HG02938 (cell line): ENCODE data around the gene GALNT11.
"Not testable (repeated sequence)": the region's sequence is repeated elsewhere in the genome, so short reads cannot be mapped to it uniquely, and the experiment has no call there.

Source experiments
- ATAC-seq: cut with Tn5 transposase; IDR thresholded peaks from one replicate; pipeline ENCODE4 v1.9.1; 2021; ENCODE audit warnings: mild to moderate bottlenecking, moderate library complexity; ENCODE audit not compliant: unreplicated experiment

The GALNT11 gene

GRCh38 chr7:152074673-152075072, 49.2 kb downstream of the GALNT11 start:
- no peak for ATAC-seq

- not testable (repeated sequence) for ATAC-seq
Observed at GRCh38 chr7:152075379-152075778, 49.9 kb downstream of the GALNT11 start.

GRCh38 chr7:152076324-152076821, 50.9 kb downstream of the GALNT11 start:
- no peak for ATAC-seq

GRCh38 chr7:152076940-152077933, 51.8 kb downstream of the GALNT11 start:
- ATAC-seq = no peak

GRCh38 chr7:152078025-152078424, 52.6 kb downstream of the GALNT11 start:
- no peak for ATAC-seq

GRCh38 chr7:152078786-152079185, 53.3 kb downstream of the GALNT11 start:
- ATAC-seq = no peak

GRCh38 chr7:152081088-152081487, 55.6 kb downstream of the GALNT11 start:
- no peak for ATAC-seq

- not testable (repeated sequence) for ATAC-seq
Observed at GRCh38 chr7:152082073-152082721, 56.7 kb downstream of the GALNT11 start.

GRCh38 chr7:152085131-152085530, 59.7 kb downstream of the GALNT11 start:
- no peak for ATAC-seq

GRCh38 chr7:152086513-152086912, 61.0 kb downstream of the GALNT11 start:
- ATAC-seq = no peak

GRCh38 chr7:152089183-152089582, 63.7 kb downstream of the GALNT11 start:
- no peak for ATAC-seq

GRCh38 chr7:152090747-152091146, 65.3 kb downstream of the GALNT11 start:
- ATAC-seq = no peak

- no peak for ATAC-seq
Observed at GRCh38 chr7:152093717-152094116, 68.2 kb downstream of the GALNT11 start.

- ATAC-seq = no peak
Observed at GRCh38 chr7:152095771-152096170, 70.3 kb downstream of the GALNT11 start.

- no peak for ATAC-seq
Observed at GRCh38 chr7:152097330-152097729, 71.9 kb downstream of the GALNT11 start.

GRCh38 chr7:152103066-152103465, 77.6 kb downstream of the GALNT11 start:
- ATAC-seq = no peak

GRCh38 chr7:152103691-152104090, 78.2 kb downstream of the GALNT11 start:
- ATAC-seq = no peak

- no peak for ATAC-seq
Observed at GRCh38 chr7:152105205-152105604, 79.7 kb downstream of the GALNT11 start.

- no peak for ATAC-seq
Observed at GRCh38 chr7:152106990-152107389, 81.5 kb downstream of the GALNT11 start.

- ATAC-seq = no peak
Observed at GRCh38 chr7:152107945-152108344, 82.5 kb downstream of the GALNT11 start.

- no peak for ATAC-seq
Observed at GRCh38 chr7:152108359-152108758, 82.9 kb downstream of the GALNT11 start.

GRCh38 chr7:152112829-152113228, 87.4 kb downstream of the GALNT11 start:
- ATAC-seq = no peak
